NCI-H1436 treated with DMSO at 0.1 percent for 48 hours (cell line): Measurements from ENCODE around the gene DYRK1A.

ENCODE experiments used
- DNase-seq: peaks from one replicate; lab custom pipeline; 2025; lab: John Stamatoyannopoulos, UW

The DYRK1A gene

GRCh38 chr21:37385179-37385765, 18.7 kb downstream of the DYRK1A start:
- no peak for DNase-seq

GRCh38 chr21:37386151-37386550, 19.6 kb downstream of the DYRK1A start:
- DNase-seq = no peak

- no peak for DNase-seq
These were observed 22.9 kb downstream of the DYRK1A start for GRCh38 chr21:37389456-37389855.

GRCh38 chr21:37391666-37392065, 25.1 kb downstream of the DYRK1A start:
- DNase-seq = no peak

DNA sequence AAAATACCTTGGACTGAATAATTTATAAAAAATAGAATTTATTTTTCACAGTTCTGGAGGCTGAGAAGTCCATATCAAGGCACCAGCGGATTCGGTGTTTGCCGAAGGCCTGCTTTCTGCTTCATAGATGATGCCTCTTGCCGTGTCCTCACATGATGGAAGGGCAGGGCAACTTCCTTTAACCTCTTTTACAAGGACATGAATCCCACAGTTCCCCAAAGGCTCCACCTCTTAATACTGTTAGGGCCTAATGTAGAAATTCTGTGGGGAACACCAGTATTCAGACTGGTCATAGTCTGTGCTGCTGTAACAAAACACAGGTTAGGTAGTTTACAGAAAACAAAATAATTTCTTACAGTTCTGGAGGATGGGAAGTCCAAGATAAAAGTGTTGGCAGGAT, 25.9 kb downstream of the DYRK1A start:
- no peak for DNase-seq

DNA sequence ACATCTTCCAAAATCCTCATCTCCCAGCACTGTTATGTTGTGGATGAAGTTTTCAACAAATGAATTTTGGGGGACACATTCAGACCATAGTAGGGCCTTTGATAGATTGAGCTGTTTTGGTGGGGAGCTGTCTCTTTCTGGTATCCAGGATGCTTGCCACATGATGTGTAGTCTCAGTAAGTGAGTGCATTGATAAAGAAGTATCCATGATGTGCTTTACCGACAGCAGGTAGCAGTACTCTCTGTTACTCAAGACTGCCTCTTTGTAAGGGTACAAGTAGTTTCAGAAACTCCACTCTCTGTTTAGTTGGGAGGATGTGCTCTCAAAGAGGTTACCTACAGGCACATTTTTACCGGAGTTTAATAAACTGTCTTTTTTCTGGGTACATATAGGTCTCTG, 26.5 kb downstream of the DYRK1A start:
- no peak for DNase-seq

GRCh38 chr21:37393786-37394185, 27.2 kb downstream of the DYRK1A start:
- no peak for DNase-seq

GRCh38 chr21:37395961-37396360, 29.4 kb downstream of the DYRK1A start:
- no peak for DNase-seq

GRCh38 chr21:37396855-37397254, 30.3 kb downstream of the DYRK1A start:
- DNase-seq = no peak

DNA sequence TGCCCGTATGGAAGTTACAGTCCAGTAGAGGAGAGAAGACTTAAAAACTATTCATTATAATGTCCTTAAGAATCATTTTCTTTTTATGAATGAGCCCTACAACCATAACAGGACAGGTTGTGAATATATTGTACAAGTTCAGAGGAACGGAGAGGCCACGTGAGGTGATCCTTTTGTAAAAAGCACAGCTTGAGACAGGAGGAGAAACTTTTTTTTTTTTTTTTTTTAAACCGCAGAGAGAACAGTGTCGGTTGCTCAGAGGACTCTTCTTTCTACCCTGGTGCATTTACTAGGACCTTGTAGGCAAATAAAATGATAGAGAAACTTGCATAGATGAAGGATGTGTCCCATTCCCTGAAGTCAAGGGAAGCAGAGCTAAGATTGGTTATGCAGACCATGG, 32.1 kb downstream of the DYRK1A start:
- DNase-seq = no peak

GRCh38 chr21:37402251-37402867, 35.8 kb downstream of the DYRK1A start:
- DNase-seq = no peak

- no peak for DNase-seq
These were observed 39.1 kb downstream of the DYRK1A start for GRCh38 chr21:37405629-37406028.

GRCh38 chr21:37407719-37408420, 41.3 kb downstream of the DYRK1A start:
- no peak for DNase-seq

GRCh38 chr21:37408464-37409193, 42.1 kb downstream of the DYRK1A start:
- DNase-seq = no peak

- DNase-seq = no peak
These were observed 44.1 kb downstream of the DYRK1A start for GRCh38 chr21:37410639-37411038.

DNA sequence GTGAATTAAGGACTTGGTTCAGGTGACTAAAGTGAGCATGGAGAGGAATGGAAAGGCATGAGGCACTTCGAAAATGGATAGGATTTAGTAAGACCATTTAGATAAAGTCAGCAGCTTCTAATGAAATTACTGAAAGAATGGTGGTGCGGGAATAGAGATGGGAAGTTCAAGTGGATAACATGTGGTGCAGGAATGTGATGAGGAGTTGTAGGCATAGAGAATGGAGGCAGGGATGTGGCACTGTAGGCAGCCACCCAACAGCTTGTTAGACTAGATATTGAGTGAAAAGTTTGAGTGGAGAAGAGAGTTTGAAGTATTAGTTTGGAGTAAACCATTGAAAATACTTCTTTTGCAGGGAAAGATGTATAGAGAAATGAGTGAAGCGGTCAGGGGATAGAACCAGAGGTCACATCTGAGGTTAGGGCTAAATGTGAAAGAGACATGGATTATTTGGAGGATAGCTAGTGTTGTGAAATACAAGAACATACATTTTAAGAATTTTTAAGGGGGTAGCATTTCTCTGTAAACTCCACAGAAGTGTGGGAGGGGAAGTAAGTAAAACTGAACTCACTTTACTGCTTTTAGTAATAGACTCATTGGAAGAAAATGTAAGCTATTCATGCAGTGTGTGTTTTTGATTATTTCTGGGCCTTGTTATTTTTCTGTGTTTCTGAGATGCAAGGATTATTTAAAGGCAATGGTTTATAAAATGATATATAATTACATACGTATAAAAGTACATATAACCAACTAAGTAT, 46.2 kb downstream of the DYRK1A start:
- no peak for DNase-seq

- no peak for DNase-seq
These were observed 47.1 kb downstream of the DYRK1A start for GRCh38 chr21:37413553-37414291.

DNA sequence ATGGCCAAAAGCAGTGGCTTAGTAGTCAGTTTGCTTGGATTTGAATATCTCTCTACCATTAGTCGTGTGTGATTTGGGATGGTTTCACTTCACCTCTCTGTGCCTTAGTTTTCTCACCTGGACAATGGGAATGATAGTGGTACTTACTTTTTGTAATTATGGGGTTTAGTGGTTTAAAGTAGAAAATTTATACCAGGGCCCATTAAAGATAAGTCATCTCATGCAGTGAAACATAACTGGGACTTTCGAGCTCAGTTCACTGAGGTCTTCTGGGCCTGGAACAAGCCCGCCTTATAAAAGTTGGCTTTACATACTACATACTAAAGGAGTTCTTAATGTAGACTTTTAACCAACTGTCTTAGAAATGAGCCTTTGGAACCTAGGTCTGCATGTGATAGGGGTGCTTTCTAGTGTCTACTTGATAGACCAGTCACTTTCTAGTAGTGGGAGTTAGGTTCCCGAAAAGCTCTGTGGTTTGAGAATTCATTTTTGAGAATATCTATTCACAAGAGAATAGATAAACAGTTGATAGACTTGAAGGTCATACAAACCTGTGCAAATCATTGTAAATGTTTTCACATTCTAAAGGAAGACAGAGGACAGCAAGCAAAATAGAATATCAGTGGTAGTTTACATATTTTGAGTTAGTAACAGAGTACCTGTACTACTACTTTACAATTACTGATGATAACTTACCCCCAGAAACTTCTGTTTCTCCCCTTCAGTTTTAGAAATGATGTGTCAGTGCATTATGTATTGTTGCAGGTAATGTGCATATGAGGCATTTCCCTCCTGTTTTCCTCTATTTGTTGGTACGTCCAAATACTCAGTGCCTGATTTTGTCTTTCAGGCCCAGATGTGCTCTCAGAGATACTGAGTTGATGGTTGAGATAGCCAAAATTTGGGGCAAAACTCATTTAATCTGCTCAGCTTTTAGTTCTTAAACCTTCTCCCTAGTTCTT, 48.0 kb downstream of the DYRK1A start:
- no peak for DNase-seq

DNA sequence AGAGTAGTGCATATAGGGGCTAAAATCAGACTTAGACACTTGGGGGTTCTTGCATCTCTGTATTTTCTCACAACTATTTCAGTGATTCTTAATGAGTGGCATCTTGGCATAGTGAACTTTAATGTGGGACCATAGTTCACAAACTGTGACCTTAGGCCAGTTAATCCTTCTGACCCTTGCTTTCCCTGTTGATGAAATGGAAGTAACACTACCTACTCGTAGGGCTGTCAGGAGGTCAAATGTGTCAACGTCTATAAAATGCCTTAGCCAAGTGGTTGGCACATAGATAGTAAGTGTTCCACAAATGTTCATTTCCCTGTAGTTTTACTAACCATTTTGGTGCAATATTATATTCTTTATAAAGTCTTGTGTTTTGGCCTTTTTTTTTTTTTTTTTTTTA, 49.4 kb downstream of the DYRK1A start:
- no peak for DNase-seq

GRCh38 chr21:37416914-37417313, 50.3 kb downstream of the DYRK1A start:
- DNase-seq = no peak
